GM18498 (cell line): Measurements from ENCODE around the gene GRIP2.

ENCODE experiments used
- ATAC-seq: cut with Tn5 transposase; IDR thresholded peaks from one replicate; pipeline ENCODE4 v1.9.1; 2021; ENCODE audit warnings: mild to moderate bottlenecking, moderate library complexity; ENCODE audit not compliant: unreplicated experiment

Gene GRIP2

DNA sequence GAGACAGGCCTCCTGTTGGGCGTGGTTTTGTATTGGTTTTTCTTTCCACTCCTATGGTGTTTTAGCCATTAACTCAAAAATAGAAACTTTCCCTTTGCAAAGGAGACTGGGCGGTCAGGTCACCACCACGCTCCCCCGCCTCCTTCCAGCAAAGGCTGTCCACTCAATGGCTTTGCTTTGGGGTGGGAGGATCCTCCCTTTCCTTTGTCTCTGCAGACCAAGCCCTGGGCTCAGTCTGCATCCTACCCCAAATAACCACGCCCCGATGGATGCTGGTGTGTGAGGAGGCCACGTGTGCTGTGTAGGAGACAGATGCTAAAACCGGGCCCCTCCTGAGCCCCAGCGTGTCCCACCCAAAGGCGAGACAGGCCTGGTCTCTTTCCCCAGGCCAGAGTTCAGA lies 68.5 kb downstream of the GRIP2 start:
- no peak for ATAC-seq

DNA sequence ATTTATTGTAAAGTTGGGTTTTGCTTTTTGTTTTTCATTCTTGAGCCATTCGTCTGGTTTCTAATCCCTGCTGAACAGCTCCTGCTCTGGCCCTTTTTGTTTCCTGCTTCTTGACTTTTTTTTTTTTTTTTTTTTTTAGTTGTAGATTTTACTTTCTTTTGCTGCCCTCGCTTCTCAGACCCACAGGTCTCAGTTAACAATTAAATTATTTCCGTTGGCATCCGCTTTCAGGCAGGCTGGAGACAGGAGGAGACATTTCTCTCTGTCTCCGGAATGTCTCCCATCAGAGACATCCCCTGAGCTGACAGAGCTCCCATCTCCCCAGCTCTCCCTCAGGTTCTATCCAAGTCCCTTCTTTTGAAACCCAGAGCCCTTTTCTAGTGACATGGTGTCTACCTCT lies 69.1 kb downstream of the GRIP2 start:
- no peak for ATAC-seq

DNA sequence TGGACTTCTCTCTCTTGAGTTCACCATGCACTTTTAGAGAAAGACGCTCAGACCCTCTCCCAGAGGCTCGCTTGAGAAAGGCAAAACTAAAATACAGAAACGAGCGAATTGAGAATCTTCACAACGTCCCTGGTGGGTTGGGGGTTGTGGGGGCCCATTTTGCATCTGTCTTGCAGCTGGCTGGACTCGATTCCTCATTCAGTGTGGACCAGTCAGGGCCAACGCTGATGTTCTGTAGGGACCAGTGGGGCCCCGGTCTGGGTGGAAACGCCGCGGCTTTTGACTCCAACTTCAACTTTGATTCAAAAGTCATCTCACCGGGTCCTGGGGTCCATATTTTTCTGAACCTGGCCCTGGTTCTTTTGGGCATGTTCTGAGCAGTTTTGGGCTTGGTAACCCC lies 69.7 kb downstream of the GRIP2 start:
- ATAC-seq: no peak

DNA sequence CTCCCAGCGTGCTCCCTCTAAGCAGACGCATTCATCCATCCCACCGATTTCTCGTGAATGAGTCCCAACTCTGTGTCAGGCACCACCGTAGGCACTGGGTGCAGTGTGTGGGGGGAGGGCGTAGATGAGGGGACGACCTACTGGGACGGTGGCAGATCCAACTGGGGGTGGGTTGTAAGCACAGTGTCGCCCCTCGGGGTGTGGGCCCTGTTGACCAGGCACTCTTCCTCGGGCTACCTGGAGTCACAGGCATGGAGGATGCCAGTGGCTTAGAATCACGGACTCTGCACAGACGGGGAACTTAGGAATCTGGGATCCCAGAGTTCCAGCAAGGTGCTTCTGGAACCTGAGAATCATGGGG lies 71.5 kb downstream of the GRIP2 start:
- ATAC-seq: no peak

DNA sequence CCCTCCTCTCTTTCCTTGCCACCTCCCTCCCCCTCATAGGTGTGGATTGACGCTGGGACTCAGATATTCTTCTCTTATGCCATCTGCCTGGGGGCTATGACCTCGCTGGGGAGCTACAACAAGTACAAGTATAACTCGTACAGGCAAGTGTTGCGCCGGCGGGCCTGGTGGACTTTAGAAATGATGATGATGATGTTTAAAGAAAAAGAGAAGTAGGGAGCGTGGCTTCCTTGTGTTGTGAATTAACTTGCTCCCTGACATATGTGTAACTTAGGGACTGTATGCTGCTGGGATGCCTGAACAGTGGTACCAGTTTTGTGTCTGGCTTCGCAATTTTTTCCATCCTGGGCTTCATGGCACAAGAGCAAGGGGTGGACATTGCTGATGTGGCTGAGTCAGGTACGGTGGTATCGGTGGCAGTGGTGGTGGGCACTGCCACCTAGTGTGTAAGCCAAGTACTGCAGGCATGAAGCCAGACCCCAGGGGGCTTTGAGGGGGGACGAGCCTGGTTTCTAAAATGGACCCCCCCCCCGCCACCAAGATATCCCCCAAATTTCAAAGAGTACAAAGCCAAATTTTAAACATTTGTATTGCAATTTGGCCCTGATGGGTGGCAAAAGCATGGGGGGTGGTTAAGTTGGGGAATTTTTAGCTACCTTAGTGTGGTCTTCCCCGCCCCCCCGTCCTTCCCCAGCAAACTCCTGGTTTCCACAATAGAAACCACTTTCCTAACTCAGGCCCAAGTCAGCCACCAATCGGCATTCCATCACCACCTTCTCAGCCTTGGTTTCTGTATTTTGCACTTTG lies 72.1 kb downstream of the GRIP2 start:
- ATAC-seq: no peak

DNA sequence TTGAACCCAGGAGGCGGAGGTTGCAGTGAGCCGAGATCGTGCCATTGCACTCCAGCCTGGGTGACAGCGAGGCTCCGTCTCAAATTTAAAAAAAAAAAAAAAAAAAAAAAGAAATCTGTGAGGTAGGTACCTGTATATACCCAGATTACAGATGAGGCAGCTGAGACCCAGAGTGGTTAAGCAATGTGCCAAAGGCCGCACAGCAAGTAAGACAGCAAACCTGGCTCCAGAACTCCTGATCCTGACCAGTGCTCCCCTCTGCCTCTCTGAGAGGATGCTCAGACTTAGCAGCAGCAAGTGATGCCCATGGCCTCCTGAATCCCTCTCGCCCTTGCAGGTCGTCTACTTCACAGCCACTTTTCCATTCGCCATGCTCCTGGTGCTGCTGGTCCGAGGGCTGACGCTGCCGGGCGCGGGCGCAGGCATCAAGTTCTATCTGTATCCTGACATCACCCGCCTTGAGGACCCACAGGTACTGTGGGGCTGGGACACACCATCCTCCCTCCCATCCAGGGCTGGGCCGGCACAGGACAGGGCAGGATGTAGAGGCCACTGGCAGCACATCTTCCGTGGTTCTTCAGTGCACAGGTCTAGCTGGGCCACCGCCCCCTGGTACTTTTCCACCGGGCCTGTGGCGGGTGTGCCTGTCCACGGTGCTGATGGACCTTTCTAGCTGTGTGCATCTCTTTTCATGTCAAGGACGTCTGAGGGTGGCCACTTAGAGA lies 73.8 kb downstream of the GRIP2 start:
- ATAC-seq: no peak

DNA sequence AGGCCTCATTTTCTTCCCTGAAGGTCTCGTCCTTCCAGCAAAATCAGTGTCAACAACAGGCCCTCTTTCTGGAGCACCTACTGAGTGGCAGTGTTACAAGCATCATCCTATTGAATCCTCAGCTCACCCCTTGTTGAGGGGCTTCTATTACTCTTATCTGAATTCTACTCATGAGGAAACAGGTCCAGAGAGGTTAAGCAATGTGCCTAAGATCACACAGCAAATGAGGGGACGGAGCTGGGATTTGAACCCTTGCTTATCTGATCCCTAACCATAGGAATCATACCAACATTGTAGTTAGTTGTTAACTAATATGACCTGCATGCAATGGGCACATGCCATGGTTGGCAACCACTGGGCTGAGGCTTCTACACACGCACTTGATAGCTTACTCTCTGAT lies 74.7 kb downstream of the GRIP2 start:
- ATAC-seq: no peak

DNA sequence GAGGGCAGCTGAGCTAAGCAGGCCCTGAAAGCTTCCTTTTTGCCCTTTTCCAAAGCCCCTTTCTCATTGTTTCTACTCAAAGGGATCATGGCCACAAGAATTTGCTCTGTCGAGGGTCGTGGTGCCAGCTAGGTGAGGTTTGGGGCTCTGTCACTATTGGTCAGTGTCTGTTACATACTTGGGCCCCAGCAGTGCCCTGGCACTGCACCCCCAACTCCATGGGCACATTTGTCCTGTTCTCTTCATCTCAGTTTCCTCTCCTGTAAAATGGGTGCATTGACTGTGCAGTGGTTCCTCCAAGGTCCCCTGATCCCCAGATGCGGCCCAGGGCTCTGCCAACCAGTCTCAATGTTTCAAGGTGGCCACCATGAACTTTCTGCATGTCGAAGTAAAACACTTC lies 75.6 kb downstream of the GRIP2 start:
- ATAC-seq: no peak

DNA sequence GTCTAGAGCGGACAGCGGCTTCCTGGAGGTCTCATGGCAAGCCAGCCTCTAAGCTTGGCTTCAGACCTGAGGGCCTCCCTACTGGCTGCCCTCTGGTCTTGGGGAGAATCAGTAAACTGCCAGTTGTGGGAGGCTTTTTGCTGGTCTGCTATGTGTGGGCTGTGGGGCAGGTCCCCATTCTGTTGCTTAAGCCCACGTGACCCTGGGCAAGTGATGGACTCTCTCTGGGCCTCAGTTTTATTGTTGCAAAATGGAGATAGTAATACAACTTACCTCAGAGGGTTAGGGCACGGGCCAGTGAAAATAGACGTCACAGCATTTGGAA lies 76.0 kb downstream of the GRIP2 start:
- no peak for ATAC-seq

DNA sequence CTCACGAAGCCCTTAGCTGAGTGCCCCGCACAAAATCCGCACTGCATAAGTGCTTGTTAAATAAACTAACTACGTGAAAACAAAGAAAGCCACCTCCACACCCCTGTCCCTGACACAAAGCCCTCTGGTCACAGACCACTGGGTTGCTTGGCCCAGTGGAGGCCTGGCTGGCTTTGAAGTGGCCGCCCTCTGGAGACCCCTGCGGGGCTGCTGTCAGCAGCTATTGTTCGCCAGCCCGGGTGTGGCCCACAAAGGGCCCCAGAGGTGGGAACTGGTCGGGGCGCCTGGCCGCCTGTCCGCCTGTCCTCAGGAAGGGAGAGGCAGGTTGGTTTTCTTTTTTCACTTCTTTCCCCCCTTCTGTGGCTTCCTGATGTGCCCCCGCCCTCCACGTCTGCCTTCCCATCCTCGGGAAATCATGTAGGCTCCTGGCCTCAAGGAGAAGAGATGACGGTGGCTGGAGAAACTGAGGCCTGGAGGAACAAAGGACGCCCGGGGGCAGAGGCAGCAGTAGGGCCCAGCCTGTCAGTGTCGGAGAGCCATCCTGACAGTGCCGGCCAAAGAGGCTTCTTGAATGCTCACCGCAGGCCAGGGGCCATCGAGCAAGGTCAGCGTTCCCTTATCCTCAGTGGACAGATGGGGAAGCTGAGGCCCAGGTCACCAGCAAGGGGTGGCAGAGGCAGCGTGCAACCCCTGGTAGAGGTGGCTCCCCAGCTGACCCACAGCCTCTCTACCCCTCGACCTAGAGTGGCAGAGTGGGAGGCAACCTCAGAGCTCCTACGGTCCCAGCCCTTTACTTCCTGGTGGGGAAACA lies 76.6 kb downstream of the GRIP2 start:
- ATAC-seq: no peak

DNA sequence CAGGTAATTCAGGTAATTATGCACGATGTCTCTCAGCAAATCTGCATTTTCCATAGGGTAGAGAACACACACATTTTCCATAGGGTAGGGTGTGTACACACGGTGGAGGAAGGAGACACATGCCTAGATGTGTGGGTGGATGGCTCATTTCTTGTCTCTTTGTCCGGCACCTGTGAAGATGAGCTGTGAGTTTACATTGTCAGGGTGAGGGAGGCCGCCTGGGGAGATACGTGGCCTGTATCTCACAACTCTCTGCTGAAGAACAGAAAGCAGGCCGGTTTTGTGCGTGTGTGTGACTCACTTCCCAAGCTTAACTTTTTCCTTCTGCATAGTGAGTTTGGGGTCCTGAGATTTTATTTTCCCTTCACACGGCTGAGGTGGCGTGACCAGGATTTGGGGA lies 77.4 kb downstream of the GRIP2 start:
- no peak for ATAC-seq

DNA sequence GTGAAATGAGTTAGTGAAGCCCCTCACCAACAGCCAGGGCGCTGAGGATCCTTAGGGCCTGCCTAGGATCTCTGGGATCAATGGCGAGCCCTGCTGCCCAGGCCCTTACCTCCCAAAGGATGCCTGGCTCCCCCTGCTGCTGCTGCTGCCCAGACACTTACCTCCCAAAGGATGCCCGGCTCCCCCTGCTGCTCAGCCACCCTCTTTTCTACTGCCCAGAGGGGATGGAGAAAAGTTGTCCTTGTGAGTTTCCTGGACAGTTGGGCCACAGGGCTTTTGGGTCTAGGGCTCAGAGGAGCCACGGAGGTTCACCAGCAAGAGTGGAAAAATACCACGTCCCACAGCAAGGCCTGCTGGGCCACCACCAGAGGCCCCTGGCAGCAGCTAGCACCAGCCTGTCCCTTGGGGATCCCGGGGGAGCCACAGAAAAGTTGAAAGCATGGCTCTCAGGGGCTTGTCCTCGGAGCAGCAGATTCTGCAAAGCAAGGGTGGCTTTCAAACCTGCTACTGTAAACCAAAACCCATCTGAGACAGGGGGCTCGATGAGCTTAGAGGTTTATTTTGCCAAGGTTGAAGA lies 78.3 kb downstream of the GRIP2 start:
- ATAC-seq: no peak

DNA sequence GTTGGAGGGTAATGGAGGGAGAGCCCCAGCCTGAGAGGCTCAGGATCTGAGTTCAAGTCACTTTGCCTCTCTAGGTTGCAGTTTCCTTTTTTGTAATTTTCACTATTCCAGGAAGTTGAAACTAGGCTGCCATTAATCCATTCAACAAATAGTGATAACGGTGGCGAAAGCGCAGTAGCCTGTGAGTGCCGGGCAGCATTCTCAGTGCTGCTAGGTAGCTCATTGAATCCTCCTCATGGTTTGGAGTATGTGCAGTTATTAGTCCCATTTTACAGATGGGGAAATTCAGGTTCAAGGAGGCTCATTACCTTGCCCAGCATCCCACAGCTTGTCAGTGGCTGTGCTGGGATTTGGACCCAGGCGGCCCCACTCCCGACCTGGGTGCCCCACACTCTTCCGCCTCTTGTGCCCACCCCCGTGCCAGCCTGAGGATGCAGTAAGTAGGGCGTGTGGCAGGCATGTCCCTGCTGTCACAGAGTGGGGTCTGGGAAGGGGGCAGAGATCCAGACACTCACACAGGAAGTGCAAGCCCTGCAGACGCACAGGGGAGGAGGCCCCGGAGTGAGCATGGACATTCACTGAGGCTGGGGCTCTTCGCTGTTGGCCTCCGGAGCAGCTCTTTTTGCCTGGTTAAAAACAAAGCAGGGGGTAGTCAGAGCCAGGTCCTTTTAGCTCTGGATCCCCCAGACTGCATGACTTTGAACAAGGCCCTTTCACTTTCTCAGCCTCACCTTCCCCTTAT lies 79.0 kb downstream of the GRIP2 start:
- no peak for ATAC-seq

DNA sequence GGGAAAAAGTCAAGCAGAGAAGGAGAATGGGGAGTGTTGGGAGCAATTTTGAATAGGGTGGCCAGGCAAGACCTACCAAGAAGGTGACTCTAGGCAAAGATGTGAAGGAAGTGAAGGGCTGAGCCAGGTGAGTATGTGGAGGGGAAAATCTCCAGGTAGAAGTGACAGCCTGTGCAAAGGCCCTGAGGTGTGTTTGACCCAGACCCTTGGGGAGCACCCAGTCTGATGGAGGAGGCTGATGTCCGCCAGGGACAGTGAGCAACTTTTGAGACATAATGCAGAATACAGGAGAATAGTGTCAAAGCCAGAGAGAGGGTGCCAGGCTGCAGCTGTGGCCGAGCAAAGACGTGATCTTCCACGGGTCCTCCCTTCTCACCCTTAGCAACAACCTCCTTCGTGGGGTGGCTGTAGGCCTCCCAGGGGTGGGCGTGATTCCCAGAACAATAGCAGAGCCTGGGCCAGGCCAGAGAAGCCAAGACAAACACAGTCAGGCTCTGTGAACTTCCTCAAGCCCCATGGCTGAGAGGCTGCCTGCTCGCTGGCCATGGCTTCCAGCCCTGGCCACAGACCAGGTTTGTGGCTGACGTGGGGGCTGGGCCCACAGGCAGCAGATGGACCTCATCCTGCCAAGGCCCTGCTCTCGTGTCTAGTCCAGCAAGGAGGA lies 79.7 kb downstream of the GRIP2 start:
- no peak for ATAC-seq

DNA sequence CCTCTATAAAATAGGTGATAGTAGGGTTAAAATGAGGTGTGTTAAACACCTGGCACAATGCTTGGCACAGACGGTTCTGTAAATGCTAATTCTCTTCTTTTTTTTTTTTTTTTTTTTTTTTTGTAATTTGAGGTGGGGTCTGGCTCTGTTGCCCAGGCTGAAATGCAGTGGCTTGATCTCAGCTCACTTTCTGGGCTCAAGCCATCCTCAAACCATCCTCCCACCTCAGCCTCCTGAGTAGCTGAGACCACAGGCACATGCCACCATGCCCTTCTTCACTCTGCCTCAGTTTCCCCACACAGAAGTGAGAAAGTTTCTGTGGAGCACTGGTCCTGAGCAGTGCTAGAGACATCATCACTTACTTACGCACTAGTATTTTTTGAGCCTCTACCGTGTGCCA lies 80.4 kb downstream of the GRIP2 start:
- ATAC-seq: no peak

DNA sequence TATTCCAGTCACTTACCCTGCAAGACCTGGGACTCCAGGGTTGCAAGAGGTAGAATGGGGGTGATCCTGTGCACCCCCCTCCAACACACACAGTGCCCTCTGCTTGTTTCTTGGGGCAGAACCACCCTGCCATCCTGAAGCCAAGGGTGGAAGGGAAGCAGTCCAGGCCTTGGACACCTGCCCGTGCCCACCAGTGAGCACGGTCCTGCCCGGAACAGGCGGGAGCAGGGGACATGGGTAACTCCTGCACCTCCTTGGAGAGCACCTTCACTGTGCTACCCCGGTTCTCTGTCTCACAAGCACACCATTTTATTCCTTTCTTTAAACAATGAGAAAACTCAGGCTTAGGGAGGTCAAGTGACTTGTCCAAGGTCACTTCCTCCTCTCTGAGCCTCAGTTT lies 80.8 kb downstream of the GRIP2 start:
- ATAC-seq: no peak

DNA sequence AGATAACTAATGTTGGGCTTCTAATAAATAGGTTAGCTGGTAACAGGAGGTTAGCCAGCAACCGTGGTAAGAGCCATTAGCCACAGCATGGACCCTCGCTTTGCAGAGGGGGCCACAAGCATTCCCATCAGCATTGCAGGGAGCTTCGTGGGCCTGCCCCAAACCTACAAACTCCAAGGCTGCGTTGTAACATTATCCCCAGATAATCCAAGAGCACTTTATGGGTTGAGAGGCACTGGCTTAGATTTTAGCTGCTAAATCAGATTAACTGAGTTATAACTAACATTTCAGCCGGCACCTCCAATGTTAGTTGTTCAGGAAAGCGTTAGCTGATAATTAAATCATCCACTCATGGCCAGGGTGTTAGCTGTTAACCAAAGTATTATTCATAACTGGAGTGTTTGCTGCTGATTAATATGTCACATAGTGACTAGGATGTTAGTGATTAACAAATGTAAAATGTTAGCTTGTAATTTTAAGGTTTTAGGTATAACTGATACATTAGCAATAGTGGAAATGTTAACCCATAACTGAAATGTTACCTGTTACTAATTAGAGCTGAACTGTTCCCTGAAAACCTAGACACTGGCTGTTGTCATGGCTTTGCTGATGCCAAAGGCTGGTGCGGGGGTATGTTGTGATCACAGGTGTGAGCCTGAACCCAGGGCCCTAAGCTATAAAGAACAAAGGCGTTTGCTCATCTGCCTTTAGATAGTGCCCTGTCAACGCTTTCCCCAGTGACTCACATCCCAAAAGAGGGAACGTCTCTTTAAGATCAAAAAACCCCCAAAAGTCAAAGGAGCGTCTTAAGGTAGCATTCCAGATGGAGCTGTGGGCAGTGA lies 81.5 kb downstream of the GRIP2 start:
- ATAC-seq: no peak

DNA sequence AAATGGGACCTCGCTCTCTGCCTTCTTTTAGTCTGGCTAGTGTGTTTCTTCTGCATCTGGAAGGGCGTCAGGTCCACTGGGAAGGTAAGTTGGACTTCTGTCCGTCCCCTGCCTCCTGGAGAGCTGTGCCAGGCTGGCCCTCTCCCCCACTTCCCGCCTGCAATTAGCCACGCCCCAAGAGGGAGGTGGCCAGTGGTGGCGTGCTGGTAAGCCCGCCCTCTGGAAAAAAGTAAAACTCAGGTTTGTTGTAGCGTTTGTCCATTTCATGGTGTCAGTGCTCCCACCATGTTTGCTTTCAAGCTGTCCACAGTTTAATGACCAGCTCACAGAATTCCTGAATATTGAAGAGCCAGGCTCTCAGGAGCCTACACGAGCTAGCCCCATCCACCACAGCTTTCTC lies 82.1 kb downstream of the GRIP2 start:
- no peak for ATAC-seq

DNA sequence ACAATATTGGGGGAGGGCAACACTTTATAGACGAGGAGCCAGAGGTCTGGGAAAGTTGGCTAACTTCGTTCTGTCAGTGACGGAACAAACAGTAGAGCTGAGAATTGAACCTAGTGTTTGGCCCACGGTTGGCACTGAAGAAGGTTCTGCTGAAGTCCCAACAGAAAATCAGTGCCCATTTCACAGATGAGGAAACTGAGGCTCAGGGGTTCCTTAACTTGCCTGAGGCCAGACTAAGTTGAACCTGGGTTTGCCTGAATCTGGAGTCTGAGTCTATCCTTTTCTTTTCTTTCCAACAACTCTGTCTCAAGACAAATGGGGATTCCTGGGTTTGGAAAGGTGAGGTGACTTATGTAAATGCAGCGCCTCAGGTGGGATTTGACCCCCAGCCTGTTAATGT lies 82.7 kb downstream of the GRIP2 start:
- ATAC-seq: no peak

DNA sequence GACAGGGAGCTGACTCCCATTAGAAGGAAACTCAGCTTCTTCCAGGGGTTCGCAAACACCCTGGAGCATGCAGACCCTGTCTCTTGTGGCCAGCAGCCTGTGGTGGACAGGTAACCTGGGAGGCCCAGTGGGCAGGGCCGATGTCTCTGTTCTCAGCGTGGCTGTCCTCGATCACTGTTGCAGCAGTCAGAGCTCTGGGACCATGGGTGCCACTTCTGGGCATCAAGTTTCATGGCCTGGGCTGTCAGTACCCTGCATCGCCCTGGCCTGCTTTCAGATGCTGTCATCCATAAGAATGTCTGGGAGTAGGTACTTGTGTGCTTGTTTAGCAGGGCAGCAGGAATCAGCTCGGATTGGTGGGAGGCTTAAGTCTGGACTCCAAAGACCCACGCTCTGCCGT lies 83.3 kb downstream of the GRIP2 start:
- ATAC-seq: no peak
